Urinary bladder (tissue), 4 donors: ENCODE data around the gene LRRC1. TPM values are rescaled to one million over a fixed set of nuclear protein-coding genes. Genes with fewer than 3 reads are reported as not detected.

Source experiments
- DNase-seq: peaks from one replicate; pipeline ENCODE4 v3.0.0-alpha.2; 2015; ENCODE audit errors: extremely low spot score
- H3K27ac ChIP-seq: one replicate; pipeline ENCODE4 v1.5.1; 2013; ENCODE audit warnings: low read depth, mild to moderate bottlenecking, moderate library complexity
- H3K36me3 ChIP-seq: one replicate; pipeline ENCODE4 v1.6.1; 2013; ENCODE audit warnings: mild to moderate bottlenecking, moderate library complexity; ENCODE audit not compliant: insufficient read depth
- H3K4me1 ChIP-seq: one replicate; pipeline ENCODE4 v1.6.1; 2013; ENCODE audit warnings: mild to moderate bottlenecking, moderate library complexity; ENCODE audit not compliant: insufficient read depth
- H3K4me3 ChIP-seq: one replicate; pipeline ENCODE4 v1.5.1; 2013; ENCODE audit warnings: low read depth, low read length
- WGBS: extraction: QIAGEN DNeasy Blood & Tissue Kit; methylation state at CpG from one replicate; pipeline ENCODE4 v1.1.7; 2013; 5-methylcytosine and 5-hydroxymethylcytosine counted together
- polyA plus RNA-seq: library from polyadenylated mRNA; stranded (reverse); fragments of 200-250 nt; gene quantifications from one replicate; pipeline ENCODE4 v1.2.3, GENCODE V29; 2013
- total RNA-seq: library from RNA; depleted of rRNA; stranded (reverse); fragments of >200 nt; gene quantifications from one replicate; pipeline ENCODE4 v1.2.3, GENCODE V29; 2014
- donor health status: healthy with polysubstance abuse.
- donor health status: healthy.

The LRRC1 gene
- total and polyA plus RNA-seq, 2 donors: 8.3 to 22.7 TPM

DNA sequence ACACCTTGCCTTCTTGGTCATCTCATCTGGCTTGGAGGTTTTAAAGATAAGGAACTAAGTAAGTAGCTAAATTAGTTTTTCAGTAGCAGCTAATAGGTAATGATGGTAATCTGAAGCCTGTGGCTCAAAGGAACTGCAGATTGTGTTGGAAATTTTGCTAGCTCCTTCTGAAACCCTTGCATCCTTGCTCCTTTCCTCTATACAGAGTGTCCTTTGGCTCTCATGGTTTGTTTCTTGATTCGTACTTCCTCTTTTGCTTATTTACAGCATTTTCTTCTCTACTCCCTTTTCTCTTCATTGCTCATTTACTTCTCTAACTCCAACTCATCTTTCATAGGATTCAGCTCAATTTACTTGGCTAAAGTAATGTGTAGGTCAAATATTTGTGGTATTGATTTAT is 19.0 kb downstream of the LRRC1 start:
- Histone ChIP-seq H3K36me3 (no peaks in the 10 kb centered on the region), H3K27ac (no peak overlapping the region), H3K4me3 (no peak overlapping the region), H3K4me1 (no peaks in the 10 kb centered on the region)
- WGBS: 79% methylated on average over 1 of the region's 1 CpG
- DNase-seq: no peak

- Histone ChIP-seq H3K4me1 (no peaks in the 10 kb centered on the region), H3K27ac (no peak overlapping the region), H3K4me3 (no peak overlapping the region), H3K36me3 (no peaks in the 10 kb centered on the region)
- DNase-seq: no peak
- 91% methylated on average over 2 of the region's 2 CpGs for WGBS
These were observed 19.5 kb downstream of the LRRC1 start for GRCh38 chr6:53814353-53814752.

DNA sequence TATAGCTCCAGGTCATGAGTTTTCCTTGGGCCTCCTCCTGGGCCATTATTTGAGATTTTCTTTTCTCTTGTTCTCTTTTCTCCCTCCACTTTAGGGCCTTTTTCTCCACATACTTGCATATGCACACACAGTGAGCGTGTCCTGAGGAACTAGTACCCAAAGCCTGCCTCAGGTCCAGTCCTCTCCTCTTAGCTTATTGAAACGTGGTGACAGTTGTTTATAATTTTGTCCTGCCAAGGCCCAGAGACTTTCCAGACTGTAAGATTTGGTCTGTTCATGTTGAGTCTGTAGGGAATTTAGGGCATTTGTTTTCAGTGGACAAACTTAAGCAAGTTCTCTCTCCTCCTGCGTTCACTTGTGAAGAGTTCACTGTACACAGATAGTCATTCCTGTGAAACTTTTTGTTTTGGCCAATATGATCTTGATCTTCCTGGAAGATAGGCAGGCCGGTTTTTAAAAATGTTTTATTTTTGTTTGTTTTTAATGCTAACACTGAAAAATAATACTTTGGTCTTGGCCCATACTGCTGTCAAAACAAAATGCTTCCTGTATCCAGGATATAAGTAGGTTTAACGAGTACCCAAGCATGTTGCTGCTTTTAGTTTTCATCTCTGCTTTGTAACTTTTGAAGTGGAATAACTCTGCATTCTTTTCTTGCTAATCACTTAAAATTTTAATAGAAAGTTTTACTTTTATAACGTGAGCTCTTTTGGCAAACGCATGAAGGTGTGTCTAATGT is 20.7 kb downstream of the LRRC1 start:
- Histone ChIP-seq H3K27ac (peak overlapping the region; percentile 16), H3K4me3 (no peak overlapping the region), H3K4me1 (no peaks in the 10 kb centered on the region), H3K36me3 (no peaks in the 10 kb centered on the region)
- 33% methylated on average over 7 of the region's 7 CpGs for WGBS
- no peak for DNase-seq

GRCh38 chr6:53818858-53819609 is 24.2 kb downstream of the LRRC1 start:
- Histone ChIP-seq H3K4me1 (no peaks in the 10 kb centered on the region), H3K36me3 (no peaks in the 10 kb centered on the region), H3K27ac (no peak overlapping the region), H3K4me3 (no peak overlapping the region)
- WGBS: 59% methylated on average over 3 of the region's 3 CpGs
- DNase-seq: no peak

GRCh38 chr6:53822401-53823125 is 27.8 kb downstream of the LRRC1 start:
- Histone ChIP-seq H3K4me3 (no peak overlapping the region), H3K36me3 (no peaks in the 10 kb centered on the region), H3K27ac (no peak overlapping the region), H3K4me1 (no peaks in the 10 kb centered on the region)
- WGBS: 86% methylated on average over 10 of the region's 10 CpGs
- no peak for DNase-seq

DNA sequence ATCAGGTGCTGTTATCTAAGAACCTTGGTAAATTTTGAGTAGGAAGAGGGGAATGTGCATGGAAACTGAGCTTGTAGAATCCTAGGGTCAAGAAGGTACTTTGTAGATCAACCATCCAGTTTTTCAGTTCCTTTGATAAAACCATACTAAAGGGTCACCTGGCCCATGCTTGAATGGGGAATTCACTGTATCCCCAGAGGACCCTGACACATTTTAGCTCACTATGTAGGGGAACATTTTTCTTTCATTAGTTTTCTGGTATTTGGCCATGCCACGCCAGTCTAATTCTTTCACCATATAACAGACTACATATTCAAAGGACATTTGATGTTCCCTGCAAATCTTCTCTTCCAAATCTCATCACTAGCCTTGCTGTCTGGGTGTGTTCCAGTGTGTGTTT is 29.9 kb downstream of the LRRC1 start:
- no peak for DNase-seq
- Histone ChIP-seq H3K36me3 (no peaks in the 10 kb centered on the region), H3K27ac (no peak overlapping the region), H3K4me1 (peaks cover 3% of the 10 kb centered on the region), H3K4me3 (no peak overlapping the region)
- WGBS: 98% methylated on average over 1 of the region's 1 CpG

- Histone ChIP-seq H3K4me1 (peaks cover 4% of the 10 kb centered on the region), H3K4me3 (no peak overlapping the region), H3K27ac (no peak overlapping the region), H3K36me3 (no peaks in the 10 kb centered on the region)
- 85% methylated on average over 7 of the region's 7 CpGs for WGBS
- DNase-seq: no peak
These were observed 30.9 kb downstream of the LRRC1 start for GRCh38 chr6:53825532-53826321.

GRCh38 chr6:53827531-53827930 is 32.7 kb downstream of the LRRC1 start:
- H3K4me1 ChIP-seq: peaks cover 4% of the 10 kb centered on the region
- no peak overlapping the region for H3K27ac ChIP-seq
- no peak for DNase-seq
- WGBS: 93% methylated on average over 1 of the region's 1 CpG
- H3K4me3 ChIP-seq: no peak overlapping the region
- no peaks in the 10 kb centered on the region for H3K36me3 ChIP-seq

- Histone ChIP-seq H3K4me1 (peaks cover 4% of the 10 kb centered on the region), H3K36me3 (no peaks in the 10 kb centered on the region), H3K27ac (no peak overlapping the region), H3K4me3 (no peak overlapping the region)
- WGBS: 78% methylated on average over 2 of the region's 2 CpGs
- DNase-seq: no peak
These were observed 33.4 kb downstream of the LRRC1 start for GRCh38 chr6:53828215-53828614.

DNA sequence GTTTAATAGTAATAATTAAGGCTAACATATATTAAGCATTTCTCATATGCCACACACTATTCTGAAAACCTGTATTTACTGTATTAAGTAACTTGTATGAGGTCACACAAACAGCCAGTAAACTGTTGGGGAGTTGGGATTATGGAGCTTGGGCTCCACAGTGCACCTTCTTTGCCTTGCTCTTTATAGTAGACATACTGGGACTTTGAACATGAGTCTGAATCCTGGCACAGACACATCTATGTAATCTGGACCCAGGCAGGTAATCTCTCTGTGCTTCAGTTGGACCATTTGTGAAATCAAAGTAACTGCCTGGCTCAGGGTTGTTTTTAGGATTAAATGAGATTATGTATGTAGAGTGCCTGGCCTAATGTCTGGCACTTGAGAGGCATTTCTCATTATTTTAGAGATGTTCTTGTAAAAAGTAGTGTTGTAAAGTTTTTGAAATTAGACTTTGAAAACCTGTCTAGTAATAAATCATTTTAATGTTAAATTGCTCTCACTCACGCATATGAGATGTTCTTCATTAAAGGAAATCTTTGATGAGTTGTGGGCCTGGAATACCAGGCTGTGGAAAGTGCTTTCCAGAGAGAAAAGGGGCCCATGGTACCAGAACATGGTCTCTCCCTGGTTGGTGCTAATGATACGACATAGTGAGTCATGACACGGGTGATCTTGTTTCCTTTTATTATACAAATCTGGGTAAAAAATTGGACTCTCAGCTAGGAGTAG is 34.3 kb downstream of the LRRC1 start:
- DNase-seq: no peak
- H3K36me3 ChIP-seq: no peaks in the 10 kb centered on the region
- H3K4me1 ChIP-seq: peaks cover 4% of the 10 kb centered on the region
- no peak overlapping the region for H3K27ac ChIP-seq
- WGBS: 86% methylated on average over 3 of the region's 3 CpGs
- H3K4me3 ChIP-seq: no peak overlapping the region

- Histone ChIP-seq H3K27ac (no peak overlapping the region), H3K4me3 (no peak overlapping the region), H3K36me3 (no peaks in the 10 kb centered on the region), H3K4me1 (peaks cover 4% of the 10 kb centered on the region)
- WGBS: 75% methylated on average over 5 of the region's 5 CpGs
- no peak for DNase-seq
These were observed 35.0 kb downstream of the LRRC1 start for GRCh38 chr6:53829698-53830221.

DNA sequence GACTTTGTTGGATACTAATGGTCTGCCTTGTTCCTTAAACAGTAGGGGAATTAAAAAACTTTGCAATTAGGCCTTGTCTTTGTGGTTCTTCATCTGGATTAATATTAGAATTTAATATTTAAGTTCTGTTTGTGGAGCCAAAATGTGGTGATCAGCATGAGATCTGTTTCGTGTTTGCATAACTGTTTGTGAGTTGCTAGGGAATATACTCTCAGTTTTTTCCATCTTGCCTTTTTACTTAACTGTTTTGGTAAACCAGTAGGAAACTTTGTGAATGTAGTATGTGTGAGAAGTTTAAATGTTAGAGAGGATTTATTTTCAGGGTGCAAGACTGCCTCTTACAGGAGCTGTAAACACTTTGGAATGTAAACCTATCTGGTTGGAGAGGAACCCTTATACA is 35.6 kb downstream of the LRRC1 start:
- WGBS: 50% methylated on average over 1 of the region's 1 CpG
- Histone ChIP-seq H3K4me1 (peaks cover 4% of the 10 kb centered on the region), H3K36me3 (no peaks in the 10 kb centered on the region), H3K4me3 (no peak overlapping the region), H3K27ac (no peak overlapping the region)
- no peak for DNase-seq
